Fibroblast of skin of right quadriceps (primary cell): Measurements from ENCODE around the gene DGCR8.
A peak's percentile ranks its signal among the peaks of the same experiment; 100 is the strongest.
"Not testable (repeated sequence)": the region's sequence is repeated elsewhere in the genome, so short reads cannot be mapped to it uniquely, and the experiment has no call there.

Experiments
- DNase-seq: peaks from one replicate; pipeline ENCODE4 v3.0.0-alpha.2; 2013

The DGCR8 gene

GRCh38 chr22:20156611-20157429 lies 76.8 kb downstream of the DGCR8 start:
- DNase-seq, result peak; percentile 58

GRCh38 chr22:20157430-20158183 lies 77.6 kb downstream of the DGCR8 start:
- no peak for DNase-seq

GRCh38 chr22:20158391-20159036 lies 78.5 kb downstream of the DGCR8 start:
- no peak for DNase-seq

GRCh38 chr22:20159076-20159475 lies 79.0 kb downstream of the DGCR8 start:
- DNase-seq, result no peak

- DNase-seq, result not testable (repeated sequence)
Observed at GRCh38 chr22:20159531-20159930, 79.5 kb downstream of the DGCR8 start.

DNA sequence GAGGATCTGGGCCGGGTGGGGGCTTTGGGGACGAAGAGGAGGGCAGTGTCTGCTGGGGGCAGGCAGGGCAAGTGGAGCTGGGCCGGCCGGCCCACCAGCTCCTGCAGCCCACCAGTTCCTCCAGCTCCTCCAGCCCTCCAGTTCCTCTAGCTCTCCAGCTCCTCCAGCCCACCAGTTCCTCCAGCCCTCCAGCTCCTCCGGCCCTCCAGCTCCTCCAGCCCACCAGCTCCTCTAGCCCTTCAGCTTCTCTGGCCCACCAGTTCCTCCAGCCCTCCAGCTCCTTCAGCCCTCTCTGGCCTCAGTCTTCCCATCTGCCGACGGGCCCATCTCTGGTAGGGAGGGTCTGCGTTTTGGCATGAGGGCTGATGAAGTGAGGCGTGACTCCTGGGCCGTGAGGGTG lies 80.0 kb downstream of the DGCR8 start:
- no peak for DNase-seq
